PC-3 (cell line): ENCODE results near the gene HMOX2.

Experiments
- CTCF ChIP-seq: fragments of 300-600 bp; sonication (generic); conservative IDR thresholded peaks from 2 replicates; pipeline ENCODE4 v1.5.1; 2017; ENCODE audit warnings: antibody characterized with exemption, low read depth, mild to moderate bottlenecking, low read length
- EZH2phosphoT487 ChIP-seq: fragments of 300-600 bp; sonication (generic); IDR thresholded peaks from 2 replicates; pipeline ENCODE4 v1.6.1; 2018; ENCODE audit warnings: mild to moderate bottlenecking, antibody characterized with exemption, low read length, borderline replicate concordance

GRCh38 chr16:4442371-4442770 is 33.8 kb upstream of the HMOX2 start:
- TF ChIP-seq EZH2phosphoT487: no peak
- no peak for TF ChIP-seq CTCF
